Activated CD8-positive, alpha-beta memory T cell treated with anti-CD3 and anti-CD28 coated beads, Interleukin-2, amount 50 U/mL, for 24 hours (primary cell): ENCODE results near the gene GPR137B.

Experiments
- DNase-seq: peaks from one replicate; pipeline ENCODE4 v3.0.0-alpha.2; 2020; ENCODE audit errors: extremely low read depth

Gene GPR137B

DNA sequence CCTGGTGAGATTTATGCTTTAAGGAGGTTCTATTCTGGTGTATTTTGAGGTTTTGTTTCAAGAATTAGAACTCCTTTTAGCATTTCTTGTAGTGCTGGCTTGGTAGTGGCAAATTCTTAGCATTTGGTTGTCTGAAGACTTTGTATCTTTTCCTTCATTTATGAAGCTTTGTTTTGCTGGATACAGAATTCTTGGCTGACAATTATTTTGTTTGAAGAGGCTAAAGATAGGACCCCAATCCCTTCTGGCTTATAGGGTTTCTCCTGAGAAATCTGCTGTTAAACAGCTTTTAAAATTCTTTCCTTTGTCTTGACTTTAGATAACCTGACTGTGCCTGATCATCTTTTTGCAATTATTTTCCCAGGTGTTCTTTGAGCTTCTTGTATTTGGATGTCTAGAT is 58.6 kb downstream of the GPR137B start:
- no peak for DNase-seq

DNA sequence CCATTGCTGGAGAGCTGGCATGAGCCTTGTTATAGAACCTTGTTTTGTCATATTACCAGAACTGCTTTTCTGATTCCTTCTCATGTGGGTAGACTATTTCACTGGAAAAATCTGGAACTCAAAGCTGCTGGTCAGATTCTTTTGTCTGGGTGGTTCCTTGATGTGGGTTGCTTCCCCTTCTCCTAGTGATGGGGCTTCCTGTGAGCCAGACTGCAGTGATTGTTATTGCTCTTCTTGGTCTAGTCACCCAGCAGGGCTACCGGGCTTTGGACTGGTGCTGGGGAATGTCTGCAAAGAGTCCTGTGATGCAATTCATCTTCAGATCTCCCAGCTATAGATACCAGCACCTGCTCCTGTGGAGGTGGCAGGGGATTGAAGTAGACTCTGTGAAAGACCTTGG is 59.4 kb downstream of the GPR137B start:
- DNase-seq: no peak

DNA sequence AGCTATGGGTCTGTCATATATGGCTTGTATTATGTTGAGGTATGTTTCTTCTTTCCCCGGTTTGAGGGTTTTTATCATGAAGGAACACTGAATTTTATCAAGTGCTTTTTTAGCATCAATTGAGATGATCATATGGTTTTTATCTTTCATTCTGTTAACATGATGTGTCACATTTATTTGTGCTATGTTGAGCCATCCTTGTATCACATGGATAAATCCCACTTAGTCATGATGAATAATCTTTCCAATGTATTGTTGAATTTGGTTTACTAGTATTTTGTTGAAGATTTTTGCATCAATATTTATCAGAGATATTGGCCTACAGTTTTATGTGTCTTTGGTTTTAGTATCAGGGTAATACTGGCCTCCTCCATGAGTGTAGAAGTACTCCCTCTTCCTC is 61.7 kb downstream of the GPR137B start:
- no peak for DNase-seq

DNA sequence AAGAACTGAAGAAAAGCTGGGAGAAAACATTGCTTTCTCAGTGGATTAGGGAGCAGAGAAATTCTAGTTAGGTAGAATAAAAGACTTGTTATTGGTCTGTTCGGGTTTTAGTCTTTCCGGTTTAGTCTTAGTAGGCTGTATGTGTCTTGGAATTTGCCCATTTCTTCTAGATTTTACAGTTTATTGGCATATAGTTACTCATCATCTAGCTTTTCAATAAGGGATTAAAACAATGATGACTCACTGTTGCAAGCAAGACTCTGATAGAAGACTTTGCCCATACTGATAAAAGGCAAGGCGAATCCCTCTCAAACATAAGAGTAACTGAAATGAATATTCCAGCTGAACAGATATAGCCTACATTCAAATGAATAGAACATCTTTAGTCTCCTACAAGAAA is 62.3 kb downstream of the GPR137B start:
- no peak for DNase-seq

DNA sequence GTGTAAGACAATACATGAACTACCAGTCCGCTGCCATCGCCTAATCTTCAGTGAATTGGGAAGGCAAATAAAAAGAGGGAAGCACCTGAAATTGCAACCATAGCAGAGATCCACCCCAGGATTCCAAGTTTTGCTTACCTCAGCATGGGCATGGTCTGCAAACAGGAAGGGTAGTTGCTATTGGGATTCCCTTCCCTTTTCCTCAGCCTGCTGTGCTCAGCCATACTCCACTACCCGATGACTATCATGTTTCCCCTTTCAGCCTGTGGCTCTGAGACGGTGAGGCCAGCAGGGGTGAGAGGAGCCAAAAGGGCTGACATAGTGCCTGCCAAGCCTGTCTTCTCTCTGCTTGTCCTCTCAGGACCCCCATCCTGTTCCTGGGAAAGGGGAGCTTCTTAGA is 64.2 kb downstream of the GPR137B start:
- no peak for DNase-seq

DNA sequence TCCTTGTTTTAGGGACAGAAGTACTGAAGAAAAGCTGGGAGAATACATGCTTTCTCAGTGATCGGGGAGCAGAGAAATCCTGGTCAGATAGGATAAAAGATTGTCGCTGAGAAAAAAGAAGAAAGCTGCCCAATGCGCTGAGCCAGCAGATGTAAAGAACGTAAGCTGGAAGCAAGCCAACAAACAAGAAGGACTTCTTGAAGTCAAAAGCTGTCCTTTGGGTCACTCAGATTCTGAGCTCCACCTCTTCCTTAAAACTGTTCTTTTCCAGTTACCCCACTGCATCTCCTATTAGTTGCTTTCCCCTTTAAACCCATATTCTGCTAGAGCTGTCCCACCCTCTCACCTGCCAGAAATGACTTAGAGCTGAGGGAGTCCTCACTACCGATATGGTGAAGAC is 64.8 kb downstream of the GPR137B start:
- no peak for DNase-seq

DNA sequence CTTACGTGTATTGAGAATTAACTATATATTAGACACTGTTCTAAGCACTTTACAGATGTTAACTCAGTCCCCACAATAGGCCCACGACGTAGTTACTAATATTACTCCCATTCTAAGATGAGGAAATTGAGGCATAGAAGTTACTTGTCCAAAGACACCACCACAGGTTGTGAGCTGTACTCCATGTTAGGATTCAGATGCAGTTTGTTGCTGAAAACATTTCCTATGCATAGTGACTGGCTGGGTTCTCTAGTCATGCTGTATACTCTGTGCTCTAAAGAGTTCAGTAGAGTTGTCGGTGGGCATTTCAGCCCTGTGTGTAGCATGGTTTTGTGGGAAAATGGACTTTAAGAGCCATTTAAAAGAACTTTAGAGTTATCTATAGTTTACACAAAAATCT is 65.2 kb downstream of the GPR137B start:
- DNase-seq: no peak

DNA sequence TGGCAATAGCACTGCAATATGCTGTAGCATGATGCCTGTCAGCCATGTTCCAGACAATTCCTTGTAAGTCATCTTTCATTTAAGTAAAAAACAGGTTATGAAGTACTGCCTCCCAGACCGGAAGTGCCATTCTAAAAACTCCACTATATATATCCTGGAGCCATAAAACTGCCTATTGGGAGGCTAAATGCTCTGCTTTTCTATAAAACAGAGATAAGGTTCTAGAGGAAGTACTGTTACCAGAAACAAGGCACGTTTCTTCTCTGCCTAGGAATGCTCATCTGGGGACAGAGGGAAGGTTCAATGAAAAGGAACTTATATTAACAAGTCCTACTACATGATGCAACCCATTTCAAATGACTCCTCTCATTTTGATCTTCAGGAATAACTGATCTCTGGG is 66.8 kb downstream of the GPR137B start:
- DNase-seq: no peak

DNA sequence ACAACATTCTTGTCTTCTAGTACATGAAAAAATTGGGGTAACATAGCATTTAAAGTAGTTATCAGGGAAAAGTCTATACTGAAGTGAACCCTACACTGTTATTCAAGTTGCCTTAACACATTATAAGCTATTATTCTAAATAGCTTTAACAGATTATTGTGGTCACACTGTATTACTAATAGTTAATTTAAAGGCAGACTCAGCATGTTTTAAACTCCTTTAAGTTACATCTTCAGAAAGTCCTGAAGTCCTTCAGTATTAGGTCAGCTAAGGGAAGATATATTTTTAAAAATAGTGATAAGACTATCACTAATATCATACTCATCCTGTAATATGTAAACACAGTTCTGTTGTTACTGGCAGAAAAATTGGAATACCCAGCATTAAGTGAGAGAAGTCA is 67.4 kb downstream of the GPR137B start:
- no peak for DNase-seq

DNA sequence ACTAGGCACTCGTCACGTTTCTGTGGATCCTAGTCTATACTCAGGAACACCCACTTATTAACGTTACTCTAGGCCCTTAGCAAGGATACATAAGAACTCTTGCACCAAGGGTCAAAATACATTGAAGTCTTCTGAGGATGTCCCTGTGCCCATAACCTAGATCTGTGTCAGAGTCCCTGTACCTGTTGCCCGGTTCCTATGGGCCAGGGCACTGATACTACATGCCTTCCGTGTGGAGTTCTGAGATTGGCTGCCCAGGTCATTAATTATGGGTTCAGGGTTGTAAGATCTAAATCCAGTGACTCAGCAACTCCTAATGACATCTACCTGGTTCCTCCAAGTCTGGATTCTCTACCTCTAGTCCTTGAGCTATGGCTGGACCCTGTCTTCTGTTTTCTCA is 69.5 kb downstream of the GPR137B start:
- no peak for DNase-seq

DNA sequence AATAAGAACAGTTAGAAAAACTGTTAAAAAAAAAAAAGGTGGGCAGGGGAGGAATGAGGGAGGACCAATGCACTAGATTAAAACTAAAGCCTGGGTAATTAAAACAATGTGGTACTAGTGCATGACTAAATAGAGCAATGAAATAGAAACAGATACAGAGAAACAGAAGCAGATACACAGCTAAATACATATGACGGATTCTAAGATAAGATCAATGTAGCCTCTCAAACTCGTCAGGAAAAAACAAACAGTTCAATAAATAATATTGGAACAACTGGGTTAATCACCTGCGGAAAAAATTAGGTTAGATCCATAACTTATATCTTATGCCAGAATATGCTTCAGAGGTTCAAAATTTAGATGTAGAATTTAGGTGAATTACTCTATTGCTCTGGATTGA is 71.2 kb downstream of the GPR137B start:
- DNase-seq: no peak

DNA sequence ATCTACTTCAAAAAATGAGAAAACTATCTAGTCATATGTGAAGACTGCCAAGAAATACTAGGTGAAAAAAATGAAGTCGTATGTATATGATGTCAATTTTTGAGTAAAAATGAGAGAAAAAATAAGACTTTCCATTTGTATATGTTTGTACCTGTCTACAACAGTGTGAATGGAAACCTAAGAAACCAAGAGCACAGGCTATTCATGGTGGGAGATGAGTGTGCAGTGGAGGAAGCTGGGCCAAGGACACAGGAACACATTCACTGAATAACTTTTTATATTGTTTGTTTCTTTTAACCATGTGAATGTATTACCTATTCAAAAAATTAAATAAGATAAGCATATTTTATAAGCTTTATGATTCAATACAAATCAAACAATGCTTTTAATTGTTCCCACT is 72.4 kb downstream of the GPR137B start:
- DNase-seq: no peak

DNA sequence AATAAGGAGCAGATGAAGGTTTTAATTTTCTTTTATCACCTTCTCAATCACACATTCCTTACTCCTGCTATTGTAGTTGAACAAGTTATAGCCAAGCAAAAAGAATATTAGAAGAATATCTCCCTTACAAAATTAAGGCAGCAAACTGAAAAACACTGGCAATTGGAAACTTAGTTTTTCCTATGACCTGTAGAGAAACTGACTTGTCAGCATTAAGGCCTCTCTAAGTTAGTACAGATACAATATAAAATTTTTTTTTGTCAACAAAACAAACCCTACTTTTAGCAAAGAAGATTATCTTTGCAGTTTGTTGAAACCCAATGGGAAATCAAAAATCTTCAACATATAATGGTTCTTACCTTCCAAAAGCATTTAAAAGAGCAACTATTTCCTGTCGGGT is 78.1 kb downstream of the GPR137B start:
- DNase-seq: no peak

DNA sequence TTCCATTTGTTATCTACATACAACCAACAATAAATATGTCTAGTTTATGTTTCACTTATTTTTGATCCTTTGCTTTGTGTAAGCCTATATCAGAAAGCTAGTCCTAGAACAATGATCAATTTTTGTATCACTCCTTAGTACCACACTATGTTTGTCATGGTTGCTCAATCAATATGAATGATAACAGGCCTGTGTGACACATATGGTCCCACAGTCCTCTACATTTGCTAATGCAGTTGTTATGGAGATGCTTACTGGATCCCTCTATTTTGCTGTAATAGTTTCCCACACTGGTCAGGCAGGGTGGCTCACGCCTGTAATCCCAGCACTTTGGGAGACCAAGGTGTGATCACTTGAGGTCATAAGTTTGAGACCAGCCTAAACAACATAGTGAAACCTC is 80.3 kb downstream of the GPR137B start:
- no peak for DNase-seq

DNA sequence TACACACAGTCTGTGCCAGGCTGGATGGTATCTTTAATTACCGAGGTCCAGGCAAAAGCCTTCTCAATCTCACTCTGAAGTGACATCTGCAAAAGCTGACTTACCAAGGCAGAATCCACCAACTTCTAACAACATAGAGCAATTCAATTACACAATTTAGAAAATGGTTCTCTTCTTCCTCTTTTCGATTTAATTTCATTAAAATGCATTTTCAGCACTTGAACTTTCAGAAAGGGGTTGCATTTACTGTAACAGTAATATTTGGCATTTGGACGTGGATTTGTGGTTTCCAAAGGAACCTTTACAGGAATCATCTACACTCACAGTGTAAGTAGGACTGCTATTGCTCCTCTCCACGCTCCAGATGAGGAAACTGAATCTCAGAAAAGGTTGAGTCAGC is 86.1 kb downstream of the GPR137B start:
- no peak for DNase-seq

DNA sequence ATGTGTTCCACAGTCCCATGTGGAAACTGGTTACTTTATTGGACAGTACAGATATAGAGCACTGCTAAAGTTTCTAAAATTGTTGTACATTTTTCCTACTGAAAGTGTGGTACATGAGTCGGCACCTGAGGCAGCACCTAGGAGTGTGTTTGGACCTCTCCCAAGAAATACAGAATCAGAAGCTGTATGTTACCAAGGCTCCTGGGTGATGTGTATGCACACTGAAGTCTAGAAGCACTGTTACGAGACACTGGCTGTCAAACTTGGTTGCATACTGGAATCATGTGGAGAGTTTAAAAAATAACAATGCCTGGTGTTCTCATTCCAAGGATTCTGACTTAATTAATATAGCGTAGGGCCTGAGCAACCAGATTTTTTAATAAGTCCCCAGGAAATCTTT is 92.8 kb downstream of the GPR137B start:
- no peak for DNase-seq

DNA sequence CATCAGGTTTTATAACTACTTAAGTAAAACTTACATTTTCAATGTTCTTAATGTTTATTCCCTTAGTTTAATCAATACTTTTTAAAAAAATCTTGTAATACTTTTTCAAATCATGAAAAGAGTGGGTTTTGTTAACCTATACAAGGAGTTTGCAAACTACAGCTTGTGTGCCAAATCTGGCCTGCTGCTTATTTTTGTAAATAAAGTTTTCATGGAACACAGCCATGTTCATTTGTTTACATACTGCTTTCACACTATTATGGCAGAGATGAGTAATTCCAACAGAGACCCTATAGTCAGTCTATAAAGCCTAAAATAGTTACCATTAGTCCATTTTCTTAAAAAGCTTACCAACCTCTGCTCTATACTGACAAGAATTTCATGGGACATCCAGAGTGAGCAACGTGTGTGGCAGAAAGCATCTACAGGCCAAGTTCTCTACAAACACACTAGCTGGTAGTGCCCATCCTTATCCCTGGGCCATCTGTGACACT is 96.8 kb downstream of the GPR137B start:
- DNase-seq: no peak

DNA sequence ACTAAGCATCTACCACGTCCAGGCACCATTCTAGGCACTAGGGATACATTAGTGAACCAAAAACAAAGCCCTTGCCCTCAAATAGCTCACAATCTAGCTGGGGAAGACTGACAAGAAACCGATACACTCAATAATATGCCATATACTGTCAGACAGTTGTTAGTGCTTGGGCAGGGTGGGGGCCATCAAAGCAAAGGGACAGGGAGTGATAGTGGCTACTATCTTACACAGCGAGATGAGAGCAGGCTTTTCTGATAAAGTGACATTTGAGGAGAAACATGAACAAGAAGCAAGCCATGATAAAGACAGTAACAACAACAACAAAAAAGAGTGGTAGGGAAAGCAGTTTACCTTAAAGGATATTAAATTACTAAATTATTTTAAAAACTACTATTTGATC is 98.3 kb downstream of the GPR137B start:
- no peak for DNase-seq

DNA sequence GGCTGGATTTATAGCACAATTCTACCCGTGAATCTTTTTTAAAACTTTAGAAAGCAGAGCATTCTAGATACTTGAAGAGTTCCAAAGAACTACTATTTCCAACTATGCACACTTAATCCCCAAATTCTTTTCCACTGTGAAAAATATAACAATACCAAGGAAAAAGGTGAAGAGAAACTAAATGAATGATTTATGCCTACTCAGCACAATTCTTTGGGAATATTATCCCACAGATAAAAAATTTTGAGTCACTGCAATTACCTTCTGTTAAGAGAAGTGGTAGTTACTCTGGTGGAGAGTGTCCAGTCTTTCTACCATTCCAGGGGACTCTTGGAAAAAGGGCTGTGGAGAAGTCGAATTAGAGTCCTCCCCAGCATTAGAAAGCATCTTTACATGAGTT is 100.2 kb downstream of the GPR137B start:
- DNase-seq: no peak

DNA sequence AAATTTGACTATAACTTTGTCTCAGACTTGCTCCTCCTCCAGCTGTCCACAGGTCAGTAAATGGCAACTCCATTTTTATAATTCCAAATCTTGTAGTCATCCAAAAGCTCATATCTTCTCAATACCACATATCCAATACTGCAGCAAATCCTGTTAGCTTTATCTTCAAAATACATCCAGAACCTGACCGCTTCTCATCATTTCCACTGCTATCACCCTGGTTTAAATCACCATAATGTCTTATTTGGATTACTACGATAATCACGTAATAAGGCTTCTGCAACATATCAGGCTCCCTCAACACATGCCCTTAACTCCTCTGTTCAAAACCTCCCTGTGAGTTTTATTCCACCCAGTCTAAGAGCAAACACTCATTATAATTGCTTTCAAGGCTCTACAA is 104.9 kb downstream of the GPR137B start:
- no peak for DNase-seq

DNA sequence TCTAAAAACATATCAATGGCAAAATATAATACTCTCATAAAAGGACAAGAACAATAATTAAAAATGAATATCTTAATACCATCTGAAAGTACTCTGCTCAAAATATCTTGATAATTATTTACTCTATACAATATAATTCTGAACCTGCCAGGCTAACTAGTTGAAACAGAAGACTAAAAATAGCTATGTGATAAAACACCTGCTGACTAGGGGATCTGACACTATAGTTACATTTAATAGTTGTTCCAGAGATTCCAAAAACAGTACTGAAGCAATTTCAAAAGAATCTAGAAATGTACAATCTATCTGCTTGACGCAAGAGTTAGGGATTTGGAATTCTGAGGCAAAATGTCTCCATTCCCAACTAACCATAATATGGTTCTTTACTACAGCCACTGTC is 109.2 kb downstream of the GPR137B start:
- no peak for DNase-seq

DNA sequence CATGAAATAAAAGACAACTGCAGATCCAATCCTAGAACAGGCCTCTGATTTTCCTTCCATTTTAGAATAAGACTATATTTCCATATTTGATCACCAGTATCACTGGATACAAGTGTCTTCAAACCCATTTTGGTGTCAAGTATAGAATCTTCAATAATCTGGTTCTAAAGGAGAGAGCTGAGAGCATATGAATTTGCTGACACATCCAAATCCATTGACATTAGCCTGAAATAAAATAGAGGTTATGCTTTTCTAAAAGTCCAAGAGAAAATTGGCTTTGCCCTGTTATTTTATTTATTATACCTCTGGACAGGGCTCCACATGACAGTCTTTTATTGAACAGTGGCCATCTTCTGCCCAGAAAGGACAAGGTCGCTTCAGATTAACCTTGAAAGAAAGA is 110.8 kb downstream of the GPR137B start:
- DNase-seq: no peak

DNA sequence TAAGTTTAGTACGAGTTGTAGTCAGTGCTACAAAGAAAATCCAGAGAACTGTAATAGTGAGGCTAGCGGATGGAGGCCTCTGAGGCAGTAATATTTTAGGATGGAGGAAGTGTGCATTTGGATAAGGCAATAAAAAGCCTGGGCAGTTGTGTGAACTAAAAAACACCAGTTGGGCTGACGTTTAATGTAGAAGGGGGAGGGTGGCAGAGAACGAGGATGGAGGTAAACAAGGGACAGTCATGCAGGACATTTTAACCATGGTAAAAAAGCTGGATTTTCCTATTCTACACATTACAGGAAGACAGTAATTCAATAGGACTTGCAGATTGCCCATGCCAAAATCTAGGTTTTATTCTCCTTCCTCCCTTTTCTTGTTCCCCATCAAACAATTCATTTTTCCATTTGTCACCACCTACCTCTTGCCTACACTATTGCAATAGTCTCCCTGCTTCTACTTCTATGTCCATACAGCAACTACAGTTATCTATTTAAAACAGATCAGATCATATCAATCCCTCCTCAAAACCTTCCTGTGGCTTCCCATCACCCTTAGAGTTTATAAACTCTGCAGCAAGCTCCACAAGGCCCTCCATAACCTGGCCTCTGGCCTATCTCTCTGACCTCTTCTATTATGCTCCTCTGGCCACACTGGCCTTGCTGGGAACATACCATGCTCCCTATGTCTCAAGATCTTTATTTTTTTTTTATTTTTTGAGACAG is 111.7 kb downstream of the GPR137B start:
- DNase-seq: no peak

DNA sequence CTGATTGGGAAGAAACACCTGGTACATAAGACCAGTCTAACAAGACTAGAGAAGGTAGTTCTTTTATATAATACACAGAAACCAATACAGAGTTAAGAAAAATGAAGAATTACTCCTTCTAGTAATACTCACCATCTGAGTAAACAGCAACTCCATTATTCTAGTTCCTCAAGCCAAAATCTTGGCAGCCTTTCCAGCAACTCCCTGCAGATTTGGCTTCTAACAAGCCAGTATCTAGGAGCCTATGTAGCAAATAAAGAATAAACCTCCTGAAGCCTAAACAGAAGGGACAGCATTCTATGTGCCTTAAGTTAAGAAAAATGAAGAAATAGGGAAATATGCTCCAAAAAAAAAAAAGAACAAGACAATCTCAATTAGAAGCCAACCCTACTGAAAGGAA is 114.9 kb downstream of the GPR137B start:
- DNase-seq: no peak
